Mesendoderm (in vitro differentiated cells): ENCODE measurements around the gene TLR6.
"Not testable (repeated sequence)": the region's sequence is repeated elsewhere in the genome, so short reads cannot be mapped to it uniquely, and the experiment has no call there.

Experiments used
- DNase-seq: peaks from one replicate; pipeline ENCODE4 v3.0.0; 2013
- H2AK5ac ChIP-seq: 2 replicates; pipeline ENCODE4 v1.6.1; 2013; ENCODE audit warnings: low read length, inconsistent platforms
- H2BK120ac ChIP-seq: 2 replicates; pipeline ENCODE4 v1.6.1; 2013; ENCODE audit warnings: low read depth, mild to moderate bottlenecking, low read length, moderate library complexity, mixed read lengths
- H2BK15ac ChIP-seq: replicated peaks from 2 replicates; pipeline ENCODE4 v1.6.1; 2013; ENCODE audit warnings: low read depth, mild to moderate bottlenecking, moderate library complexity
- H2BK5ac ChIP-seq: 2 replicates; pipeline ENCODE4 v1.6.1; 2013; ENCODE audit warnings: low read length, inconsistent platforms
- H3K18ac ChIP-seq: 2 replicates; pipeline ENCODE4 v1.6.1; 2013; ENCODE audit warnings: mild to moderate bottlenecking, low read length, mixed read lengths
- H3K23ac ChIP-seq: one replicate; pipeline ENCODE4 v1.6.1; 2013; ENCODE audit warnings: low read length
- H3K27ac ChIP-seq: 2 replicates; pipeline ENCODE4 v1.5.1; 2013; ENCODE audit warnings: low read depth, mild to moderate bottlenecking, inconsistent platforms, low read length, moderate library complexity
- H3K27me3 ChIP-seq: 2 replicates; pipeline ENCODE4 v1.6.1; 2013; ENCODE audit warnings: low read length, control low read depth, mild to moderate bottlenecking, inconsistent platforms; ENCODE audit not compliant: insufficient read depth, poor library complexity
- H3K36me3 ChIP-seq: 2 replicates; pipeline ENCODE4 v1.6.1; 2013; ENCODE audit warnings: low read length, inconsistent platforms; ENCODE audit not compliant: control insufficient read depth, insufficient read depth
- H3K4ac ChIP-seq: one replicate; pipeline ENCODE4 v1.6.1; 2013; ENCODE audit warnings: low read depth, mild to moderate bottlenecking, low read length, moderate library complexity
- H3K4me1 ChIP-seq: 2 replicates; pipeline ENCODE4 v1.6.1; 2013; ENCODE audit warnings: low read depth, low read length, inconsistent platforms; ENCODE audit not compliant: control insufficient read depth
- H3K4me2 ChIP-seq: 2 replicates; pipeline ENCODE4 v1.6.1; 2013; ENCODE audit warnings: low read length
- H3K4me3 ChIP-seq: 2 replicates; pipeline ENCODE4 v1.5.1; 2013; ENCODE audit warnings: mild to moderate bottlenecking, low read length
- H3K56ac ChIP-seq: one replicate; pipeline ENCODE4 v1.6.1; 2013; ENCODE audit warnings: low read length
- H3K79me1 ChIP-seq: 2 replicates; pipeline ENCODE4 v1.6.1; 2013; ENCODE audit warnings: low read length, inconsistent platforms
- H3K79me2 ChIP-seq: 2 replicates; pipeline ENCODE4 v1.6.1; 2013; ENCODE audit warnings: mild to moderate bottlenecking, low read length; ENCODE audit not compliant: control insufficient read depth, insufficient read depth
- H3K9ac ChIP-seq: 2 replicates; pipeline ENCODE4 v1.6.1; 2013; ENCODE audit warnings: low read length, inconsistent platforms
- H4K5ac ChIP-seq: one replicate; pipeline ENCODE4 v1.6.1; 2013; ENCODE audit warnings: low read length
- H4K8ac ChIP-seq: one replicate; pipeline ENCODE4 v1.6.1; 2013; ENCODE audit warnings: low read depth, mild to moderate bottlenecking, control low read depth, low read length, moderate library complexity
- WGBS: extraction: QIAGEN DNeasy Blood & Tissue Kit; methylation state at CpG from one replicate; pipeline ENCODE4 v1.1.7; 2013; ENCODE audit warnings: low lambda C conversion rate, missing lambda C conversion rate; ENCODE audit not compliant: insufficient coverage; ENCODE audit errors: extremely low coverage; 5-methylcytosine and 5-hydroxymethylcytosine counted together

TLR6 gene

GRCh38 chr4:38781854-38782261 is 74.8 kb downstream of the TLR6 start:
- no peak overlapping the region for H4K5ac ChIP-seq
- no peak overlapping the region for H3K27ac ChIP-seq
- no peaks in the 10 kb centered on the region for H3K27me3 ChIP-seq
- no peak overlapping the region for H4K8ac ChIP-seq
- WGBS, result no CpG with 5 or more reads among the region's 4 CpGs
- H3K9ac ChIP-seq, result no peak overlapping the region
- no peak overlapping the region for H3K4me2 ChIP-seq
- no peak overlapping the region for H3K4ac ChIP-seq
- no peaks in the 10 kb centered on the region for H3K79me1 ChIP-seq
- H3K56ac ChIP-seq, result no peak overlapping the region
- no peak overlapping the region for H3K18ac ChIP-seq
- no peak overlapping the region for H2BK15ac ChIP-seq
- no peaks in the 10 kb centered on the region for H3K79me2 ChIP-seq
- no peak overlapping the region for H3K23ac ChIP-seq
- no peak overlapping the region for H2BK5ac ChIP-seq
- no peaks in the 10 kb centered on the region for H3K36me3 ChIP-seq
- no peak overlapping the region for H2BK120ac ChIP-seq
- no peak overlapping the region for H2AK5ac ChIP-seq
- DNase-seq, result no peak
- no peaks in the 10 kb centered on the region for H3K4me1 ChIP-seq
- H3K4me3 ChIP-seq, result no peak overlapping the region

- Histone ChIP-seq H3K18ac (no peak overlapping the region), H4K5ac (no peak overlapping the region), H2AK5ac (no peak overlapping the region), H3K4me1 (no peaks in the 10 kb centered on the region), H3K79me1 (no peaks in the 10 kb centered on the region), H2BK5ac (no peak overlapping the region), H2BK15ac (no peak overlapping the region), H3K4me3 (no peak overlapping the region), H3K27me3 (no peaks in the 10 kb centered on the region), H3K9ac (no peak overlapping the region), H3K56ac (no peak overlapping the region), H4K8ac (no peak overlapping the region), H3K27ac (no peak overlapping the region), H3K23ac (no peak overlapping the region), H3K79me2 (no peaks in the 10 kb centered on the region), H3K4ac (no peak overlapping the region), H2BK120ac (no peak overlapping the region), H3K36me3 (no peaks in the 10 kb centered on the region), H3K4me2 (no peak overlapping the region)
- WGBS, result no CpG with 5 or more reads among the region's 4 CpGs
- DNase-seq, result no peak
Measured at GRCh38 chr4:38780833-38781484, 75.7 kb downstream of the TLR6 start.

- no peak overlapping the region for H2BK15ac ChIP-seq
- no peak for DNase-seq
Measured at GRCh38 chr4:38779790-38780189, 76.8 kb downstream of the TLR6 start.

GRCh38 chr4:38777925-38778324 is 78.7 kb downstream of the TLR6 start:
- no CpG with 5 or more reads among the region's 2 CpGs for WGBS

More at GRCh38 chr4:38779790-38780189, 76.8 kb downstream of the TLR6 start:
- Histone ChIP-seq H3K23ac (no peak overlapping the region), H2BK5ac (no peak overlapping the region), H3K4me1 (no peaks in the 10 kb centered on the region), H4K5ac (no peak overlapping the region), H3K27me3 (no peaks in the 10 kb centered on the region), H3K79me2 (no peaks in the 10 kb centered on the region), H3K36me3 (no peaks in the 10 kb centered on the region), H3K4me3 (no peak overlapping the region), H3K56ac (no peak overlapping the region), H3K9ac (no peak overlapping the region), H3K27ac (no peak overlapping the region), H3K4ac (no peak overlapping the region), H4K8ac (no peak overlapping the region), H3K4me2 (no peak overlapping the region), H2BK120ac (no peak overlapping the region), H3K79me1 (no peaks in the 10 kb centered on the region), H3K18ac (no peak overlapping the region), H2AK5ac (no peak overlapping the region)
- no CpG with 5 or more reads among the region's 5 CpGs for WGBS

GRCh38 chr4:38775326-38775725 is 81.3 kb downstream of the TLR6 start:
- no peak for DNase-seq
- H3K4me1 ChIP-seq, result no peaks in the 10 kb centered on the region
- no peak overlapping the region for H3K4ac ChIP-seq
- H4K5ac ChIP-seq, result no peak overlapping the region
- no peaks in the 10 kb centered on the region for H3K27me3 ChIP-seq
- H3K79me1 ChIP-seq, result no peaks in the 10 kb centered on the region
- H3K18ac ChIP-seq, result no peak overlapping the region
- no peak overlapping the region for H3K4me2 ChIP-seq
- no peaks in the 10 kb centered on the region for H3K36me3 ChIP-seq
- H3K4me3 ChIP-seq, result no peak overlapping the region
- no peak overlapping the region for H3K23ac ChIP-seq
- H2BK120ac ChIP-seq, result no peak overlapping the region
- no peak overlapping the region for H2BK5ac ChIP-seq
- no peak overlapping the region for H3K9ac ChIP-seq
- no peak overlapping the region for H3K56ac ChIP-seq
- WGBS, result no CpG with 5 or more reads among the region's 2 CpGs
- H2BK15ac ChIP-seq, result no peak overlapping the region
- H4K8ac ChIP-seq, result no peak overlapping the region
- no peaks in the 10 kb centered on the region for H3K79me2 ChIP-seq
- no peak overlapping the region for H3K27ac ChIP-seq
- no peak overlapping the region for H2AK5ac ChIP-seq

More at GRCh38 chr4:38777925-38778324, 78.7 kb downstream of the TLR6 start:
- H3K4ac ChIP-seq, H3K79me2 ChIP-seq, H3K56ac ChIP-seq, H3K36me3 ChIP-seq, H3K4me3 ChIP-seq, DNase-seq, H3K27me3 ChIP-seq, H3K23ac ChIP-seq, H3K27ac ChIP-seq, H4K5ac ChIP-seq, H2BK5ac ChIP-seq, H3K18ac ChIP-seq, H2AK5ac ChIP-seq, H3K79me1 ChIP-seq, H3K4me2 ChIP-seq, H3K9ac ChIP-seq, H2BK120ac ChIP-seq, H4K8ac ChIP-seq, H3K4me1 ChIP-seq, H2BK15ac ChIP-seq: not testable (repeated sequence)
